Measurements from ENCODE around the gene MPLKIP. TPM values are rescaled to one million over a fixed set of nuclear protein-coding genes. Genes with fewer than 3 reads are reported as not detected.

Gene MPLKIP
- total RNA-seq, 1 experiment from 2014 or later: 43.8 TPM

DNA sequence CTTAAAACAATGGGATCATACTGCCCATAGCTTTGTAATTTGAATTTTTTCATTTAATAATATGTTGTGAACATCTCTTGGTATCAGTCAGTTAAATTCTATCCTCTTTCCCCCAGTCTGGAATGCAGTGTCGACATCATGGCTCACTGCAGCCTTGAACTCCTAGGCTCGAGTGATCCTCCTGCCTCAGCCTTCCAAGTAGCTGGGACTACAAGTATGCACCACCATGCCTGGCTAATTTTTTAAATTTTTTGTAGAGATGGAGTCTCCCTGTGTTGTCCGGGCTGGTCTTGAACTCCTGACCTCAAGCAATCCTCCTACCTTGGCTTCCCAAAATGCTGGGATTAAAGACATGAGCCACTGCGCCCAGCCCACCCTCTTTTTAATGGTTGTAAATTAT is 34.6 kb downstream of the MPLKIP start:
- POLR2A ChIA-PET (ENCODE audit: low non-redundant PET): no interaction called here
- H3K4me3 ChIP-seq (ENCODE audit: low read depth, low read length, poor library complexity, severe bottlenecking): no peak overlapping the region
- no peaks in the 10 kb centered on the region for H3K9me3 ChIP-seq (ENCODE audit: low read depth, low read length, poor library complexity, severe bottlenecking)
- no TSS peak for BruUV-seq (replicated peaks)
- peaks cover 5% of the 10 kb centered on the region for H3K36me3 ChIP-seq (ENCODE audit: insufficient read depth, low read length, poor library complexity, severe bottlenecking)
- TF ChIP-seq EZH2 (IDR thresholded peaks at IDR 0.05; ENCODE audit: borderline replicate concordance, low read depth, low read length, poor library complexity, severe bottlenecking): no peak
- TF ChIP-seq, protein P1, sequence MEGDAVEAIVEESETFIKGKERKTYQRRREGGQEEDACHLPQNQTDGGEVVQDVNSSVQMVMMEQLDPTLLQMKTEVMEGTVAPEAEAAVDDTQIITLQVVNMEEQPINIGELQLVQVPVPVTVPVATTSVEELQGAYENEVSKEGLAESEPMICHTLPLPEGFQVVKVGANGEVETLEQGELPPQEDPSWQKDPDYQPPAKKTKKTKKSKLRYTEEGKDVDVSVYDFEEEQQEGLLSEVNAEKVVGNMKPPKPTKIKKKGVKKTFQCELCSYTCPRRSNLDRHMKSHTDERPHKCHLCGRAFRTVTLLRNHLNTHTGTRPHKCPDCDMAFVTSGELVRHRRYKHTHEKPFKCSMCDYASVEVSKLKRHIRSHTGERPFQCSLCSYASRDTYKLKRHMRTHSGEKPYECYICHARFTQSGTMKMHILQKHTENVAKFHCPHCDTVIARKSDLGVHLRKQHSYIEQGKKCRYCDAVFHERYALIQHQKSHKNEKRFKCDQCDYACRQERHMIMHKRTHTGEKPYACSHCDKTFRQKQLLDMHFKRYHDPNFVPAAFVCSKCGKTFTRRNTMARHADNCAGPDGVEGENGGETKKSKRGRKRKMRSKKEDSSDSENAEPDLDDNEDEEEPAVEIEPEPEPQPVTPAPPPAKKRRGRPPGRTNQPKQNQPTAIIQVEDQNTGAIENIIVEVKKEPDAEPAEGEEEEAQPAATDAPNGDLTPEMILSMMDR (conservative IDR thresholded peaks at IDR 0.05; ENCODE audit: low read depth, low read length): no peak
- no peak for DNase-seq (ENCODE audit: low spot score)
- H3K4me1 ChIP-seq (ENCODE audit: insufficient read depth, low read length, poor library complexity, severe bottlenecking): peaks cover 13% of the 10 kb centered on the region
- no peaks in the 10 kb centered on the region for H3K27me3 ChIP-seq (replicated peaks; ENCODE audit: insufficient read depth, low read depth, low read length, poor library complexity)
- CTCF ChIA-PET: no interaction called here
- H3K27ac ChIP-seq (ENCODE audit: low read depth, low read length, poor library complexity, severe bottlenecking): no peak overlapping the region
- intact Hi-C loops (cut with micrococcal nuclease; ENCODE audit: unreplicated experiment): no loop called here

DNA sequence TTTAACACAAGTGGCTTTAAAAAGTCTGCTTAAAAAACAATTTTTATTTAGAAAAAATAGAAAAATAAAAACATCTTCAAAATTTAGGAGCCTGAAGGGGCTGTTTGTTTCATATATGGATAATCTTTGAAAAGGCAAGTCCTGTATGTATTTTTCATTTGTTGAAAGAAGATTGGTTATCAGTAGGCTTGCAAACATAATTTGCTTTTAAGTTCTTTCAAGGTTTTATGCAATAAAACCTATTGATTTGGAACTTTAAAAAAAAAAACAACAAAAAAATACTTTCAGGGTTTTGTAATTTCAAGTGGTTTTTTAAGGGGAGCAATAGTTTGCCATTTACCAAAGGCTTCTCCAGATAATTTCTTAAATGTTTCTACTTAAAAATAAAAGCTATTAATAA is 35.6 kb downstream of the MPLKIP start:
- peaks cover 13% of the 10 kb centered on the region for H3K4me1 ChIP-seq (ENCODE audit: insufficient read depth, low read length, poor library complexity, severe bottlenecking)
- no TSS peak for BruUV-seq (replicated peaks)
- CTCF ChIA-PET: no interaction called here
- intact Hi-C loops (cut with micrococcal nuclease; ENCODE audit: unreplicated experiment): no loop called here
- no peak overlapping the region for H3K4me3 ChIP-seq (ENCODE audit: low read depth, low read length, poor library complexity, severe bottlenecking)
- DNase-seq (ENCODE audit: low spot score): no peak
- no peaks in the 10 kb centered on the region for H3K27me3 ChIP-seq (replicated peaks; ENCODE audit: insufficient read depth, low read depth, low read length, poor library complexity)
- H3K9me3 ChIP-seq (ENCODE audit: low read depth, low read length, poor library complexity, severe bottlenecking): no peaks in the 10 kb centered on the region
- TF ChIP-seq, protein P1 (conservative IDR thresholded peaks at IDR 0.05; ENCODE audit: low read depth, low read length): no peak
- no peak for TF ChIP-seq EZH2 (IDR thresholded peaks at IDR 0.05; ENCODE audit: borderline replicate concordance, low read depth, low read length, poor library complexity, severe bottlenecking)
- H3K36me3 ChIP-seq (ENCODE audit: insufficient read depth, low read length, poor library complexity, severe bottlenecking): peaks cover 16% of the 10 kb centered on the region
- H3K27ac ChIP-seq (ENCODE audit: low read depth, low read length, poor library complexity, severe bottlenecking): no peak overlapping the region
- POLR2A ChIA-PET (ENCODE audit: low non-redundant PET): no interaction called here

DNA sequence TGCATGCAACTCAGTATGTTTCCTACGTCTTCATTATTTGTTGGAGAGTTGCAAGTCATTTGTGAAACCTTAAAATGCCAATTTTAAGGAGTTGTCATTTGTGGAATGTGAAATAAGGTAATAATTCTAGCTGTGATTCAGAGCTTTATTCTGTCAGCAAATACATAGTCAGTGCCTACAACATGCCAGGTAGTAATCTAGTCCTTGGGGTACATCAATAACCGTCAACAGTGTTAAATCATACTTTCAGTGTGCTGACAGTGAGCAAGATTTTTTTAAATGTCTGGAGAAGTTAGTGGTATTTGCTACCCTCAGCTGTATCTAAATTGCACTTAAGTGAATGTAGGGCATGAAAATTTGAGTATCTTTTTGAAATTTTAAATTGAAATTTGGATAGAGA is 36.7 kb downstream of the MPLKIP start:
- TF ChIP-seq, protein P1 (conservative IDR thresholded peaks at IDR 0.05; ENCODE audit: low read depth, low read length): no peak
- TF ChIP-seq EZH2 (IDR thresholded peaks at IDR 0.05; ENCODE audit: borderline replicate concordance, low read depth, low read length, poor library complexity, severe bottlenecking): no peak
- peaks cover 27% of the 10 kb centered on the region for H3K36me3 ChIP-seq (ENCODE audit: insufficient read depth, low read length, poor library complexity, severe bottlenecking)
- peaks cover 13% of the 10 kb centered on the region for H3K4me1 ChIP-seq (ENCODE audit: insufficient read depth, low read length, poor library complexity, severe bottlenecking)
- BruUV-seq (replicated peaks): no TSS peak
- no peak overlapping the region for H3K4me3 ChIP-seq (ENCODE audit: low read depth, low read length, poor library complexity, severe bottlenecking)
- POLR2A ChIA-PET (ENCODE audit: low non-redundant PET): no interaction called here
- intact Hi-C loops (cut with micrococcal nuclease; ENCODE audit: unreplicated experiment): no loop called here
- H3K27me3 ChIP-seq (replicated peaks; ENCODE audit: insufficient read depth, low read depth, low read length, poor library complexity): no peaks in the 10 kb centered on the region
- no peak for DNase-seq (ENCODE audit: low spot score)
- no peaks in the 10 kb centered on the region for H3K9me3 ChIP-seq (ENCODE audit: low read depth, low read length, poor library complexity, severe bottlenecking)
- CTCF ChIA-PET: no interaction called here
- no peak overlapping the region for H3K27ac ChIP-seq (ENCODE audit: low read depth, low read length, poor library complexity, severe bottlenecking)

Data from A673 (cell line).